Memory B cell (primary cell): ENCODE measurements around the gene ZNF385C.
A peak's percentile ranks its signal among the peaks of the same experiment; 100 is the strongest.
"Not testable (repeated sequence)": the region's sequence is repeated elsewhere in the genome, so short reads cannot be mapped to it uniquely, and the experiment has no call there.

Experiments used
- ATAC-seq: fragments of 150-1000 bp; cut with Tn5 transposase; 2 replicates; pipeline ENCODE4 v1.10.0; 2021; ENCODE audit warnings: low read depth, mild to moderate bottlenecking, moderate library complexity
- DNase-seq, 2 donors: peaks; one replicate each; pipeline ENCODE4 v3.0.0; 2022; ENCODE audit warnings: low spot score in 2 of 2
- H3K27ac Mint-ChIP-seq: one replicate; pipeline ENCODE4 v1.8.0; 2022; ENCODE audit warnings: mild to moderate bottlenecking, moderate library complexity, mixed read lengths
- H3K27me3 Mint-ChIP-seq: one replicate; pipeline ENCODE4 v1.8.0; 2022; ENCODE audit warnings: mixed read lengths
- H3K36me3 Mint-ChIP-seq: one replicate; pipeline ENCODE4 v1.8.0; 2022; ENCODE audit warnings: mild to moderate bottlenecking, mixed read lengths
- H3K4me1 Mint-ChIP-seq: one replicate; pipeline ENCODE4 v1.8.0; 2022; ENCODE audit warnings: mixed read lengths
- H3K4me3 Mint-ChIP-seq: one replicate; pipeline ENCODE4 v1.8.0; 2022; ENCODE audit warnings: mild to moderate bottlenecking, moderate library complexity, mixed read lengths
- H3K9me3 Mint-ChIP-seq: one replicate; pipeline ENCODE4 v1.8.0; 2022; ENCODE audit warnings: mixed read lengths

ZNF385C gene

GRCh38 chr17:42010266-42010680 lies 88.0 kb downstream of the ZNF385C start:
- Mint-ChIP-seq H3K27ac (peak overlapping the region; percentile 25), H3K4me1 (peaks cover 35% of the 10 kb centered on the region)
- not testable (repeated sequence) for ATAC-seq, H3K36me3 Mint-ChIP-seq, H3K9me3 Mint-ChIP-seq, H3K27me3 Mint-ChIP-seq, H3K4me3 Mint-ChIP-seq, DNase-seq

GRCh38 chr17:42009170-42009569 lies 89.1 kb downstream of the ZNF385C start:
- ATAC-seq (peak; percentile 53), DNase-seq (no peak)
- H3K36me3 Mint-ChIP-seq, result peaks cover 4% of the 10 kb centered on the region
- H3K9me3 Mint-ChIP-seq, result no peaks in the 10 kb centered on the region
- no peak overlapping the region for H3K4me3 Mint-ChIP-seq
- H3K27ac Mint-ChIP-seq, result no peak overlapping the region
- no peaks in the 10 kb centered on the region for H3K27me3 Mint-ChIP-seq
- peaks cover 33% of the 10 kb centered on the region for H3K4me1 Mint-ChIP-seq

GRCh38 chr17:42005166-42005565 lies 93.1 kb downstream of the ZNF385C start:
- H3K27ac Mint-ChIP-seq, result no peak overlapping the region
- peaks cover 13% of the 10 kb centered on the region for H3K36me3 Mint-ChIP-seq
- no peaks in the 10 kb centered on the region for H3K9me3 Mint-ChIP-seq
- H3K4me3 Mint-ChIP-seq, result no peak overlapping the region
- no peak for ATAC-seq
- DNase-seq, result no peak
- H3K4me1 Mint-ChIP-seq, result peaks cover 19% of the 10 kb centered on the region
- no peaks in the 10 kb centered on the region for H3K27me3 Mint-ChIP-seq

GRCh38 chr17:42002792-42003301 lies 95.4 kb downstream of the ZNF385C start:
- H3K9me3 Mint-ChIP-seq, result no peaks in the 10 kb centered on the region
- DNase-seq, result no peak
- H3K27ac Mint-ChIP-seq, result peak overlapping the region; percentile 8
- H3K4me1 Mint-ChIP-seq, result peaks cover 12% of the 10 kb centered on the region
- no peaks in the 10 kb centered on the region for H3K27me3 Mint-ChIP-seq
- no peak for ATAC-seq
- peaks cover 18% of the 10 kb centered on the region for H3K36me3 Mint-ChIP-seq
- H3K4me3 Mint-ChIP-seq, result no peak overlapping the region

- Mint-ChIP-seq H3K27ac (no peak overlapping the region), H3K9me3 (no peaks in the 10 kb centered on the region)
Measured at GRCh38 chr17:42002175-42002791, 96.0 kb downstream of the ZNF385C start.

GRCh38 chr17:42001729-42002128 lies 96.5 kb downstream of the ZNF385C start:
- Mint-ChIP-seq H3K27me3 (no peaks in the 10 kb centered on the region), H3K36me3 (peaks cover 21% of the 10 kb centered on the region), H3K4me1 (peaks cover 13% of the 10 kb centered on the region), H3K4me3 (no peak overlapping the region), H3K27ac (no peak overlapping the region), H3K9me3 (no peaks in the 10 kb centered on the region)
- ATAC-seq (no peak), DNase-seq (no peak)

More at GRCh38 chr17:42002175-42002791, 96.0 kb downstream of the ZNF385C start:
- H3K4me3 Mint-ChIP-seq, result no peak overlapping the region
- peaks cover 12% of the 10 kb centered on the region for H3K4me1 Mint-ChIP-seq
- no peak for ATAC-seq
- no peak for DNase-seq
- H3K27me3 Mint-ChIP-seq, result no peaks in the 10 kb centered on the region
- peaks cover 20% of the 10 kb centered on the region for H3K36me3 Mint-ChIP-seq

GRCh38 chr17:42000413-42001133 lies 97.7 kb downstream of the ZNF385C start:
- H3K4me1 Mint-ChIP-seq, result peaks cover 24% of the 10 kb centered on the region
- H3K4me3 Mint-ChIP-seq, result no peak overlapping the region
- H3K9me3 Mint-ChIP-seq, result no peaks in the 10 kb centered on the region
- peaks cover 28% of the 10 kb centered on the region for H3K36me3 Mint-ChIP-seq
- DNase-seq (no peak), ATAC-seq (no peak)
- H3K27ac Mint-ChIP-seq, result no peak overlapping the region
- no peaks in the 10 kb centered on the region for H3K27me3 Mint-ChIP-seq

GRCh38 chr17:41998497-41998896 lies 99.8 kb downstream of the ZNF385C start:
- Mint-ChIP-seq H3K27me3 (no peaks in the 10 kb centered on the region), H3K27ac (no peak overlapping the region), H3K36me3 (peaks cover 29% of the 10 kb centered on the region), H3K4me1 (peaks cover 24% of the 10 kb centered on the region), H3K4me3 (no peak overlapping the region), H3K9me3 (no peaks in the 10 kb centered on the region)
- DNase-seq (no peak), ATAC-seq (no peak)

- Mint-ChIP-seq H3K27me3 (no peaks in the 10 kb centered on the region), H3K36me3 (peaks cover 25% of the 10 kb centered on the region)
Measured at GRCh38 chr17:41996855-41997164, 101.5 kb downstream of the ZNF385C start.

GRCh38 chr17:41992576-41992975 lies 105.7 kb downstream of the ZNF385C start:
- no peaks in the 10 kb centered on the region for H3K9me3 Mint-ChIP-seq
- DNase-seq (no peak), ATAC-seq (no peak)
- no peaks in the 10 kb centered on the region for H3K27me3 Mint-ChIP-seq
- H3K4me3 Mint-ChIP-seq, result no peak overlapping the region
- peaks cover 26% of the 10 kb centered on the region for H3K36me3 Mint-ChIP-seq
- peaks cover 14% of the 10 kb centered on the region for H3K4me1 Mint-ChIP-seq
- H3K27ac Mint-ChIP-seq, result no peak overlapping the region

More at GRCh38 chr17:41996855-41997164, 101.5 kb downstream of the ZNF385C start:
- peak overlapping the region; percentile 76 for H3K4me3 Mint-ChIP-seq
- no peaks in the 10 kb centered on the region for H3K9me3 Mint-ChIP-seq
- ATAC-seq (no peak), DNase-seq (no peak)
- H3K4me1 Mint-ChIP-seq, result peaks cover 20% of the 10 kb centered on the region
- peak overlapping the region; percentile 92 for H3K27ac Mint-ChIP-seq

GRCh38 chr17:41989702-41990419 lies 108.4 kb downstream of the ZNF385C start:
- no peak overlapping the region for H3K27ac Mint-ChIP-seq
- ATAC-seq (no peak), DNase-seq (no peak)
- H3K4me1 Mint-ChIP-seq, result no peaks in the 10 kb centered on the region
- no peaks in the 10 kb centered on the region for H3K9me3 Mint-ChIP-seq
- no peak overlapping the region for H3K4me3 Mint-ChIP-seq
- H3K27me3 Mint-ChIP-seq, result no peaks in the 10 kb centered on the region
- H3K36me3 Mint-ChIP-seq, result peaks cover 21% of the 10 kb centered on the region

- Mint-ChIP-seq H3K36me3 (peaks cover 24% of the 10 kb centered on the region), H3K9me3 (no peaks in the 10 kb centered on the region), H3K4me3 (no peak overlapping the region), H3K27ac (peak overlapping the region; percentile 28), H3K27me3 (no peaks in the 10 kb centered on the region), H3K4me1 (peaks cover 7% of the 10 kb centered on the region)
- DNase-seq (no peak), ATAC-seq (no peak)
Measured at GRCh38 chr17:41988418-41988817, 109.9 kb downstream of the ZNF385C start.

- Mint-ChIP-seq H3K27me3 (no peaks in the 10 kb centered on the region), H3K27ac (no peak overlapping the region), H3K36me3 (peaks cover 21% of the 10 kb centered on the region), H3K4me1 (peaks cover 7% of the 10 kb centered on the region), H3K4me3 (no peak overlapping the region), H3K9me3 (no peaks in the 10 kb centered on the region)
- ATAC-seq (peak; percentile 14), DNase-seq (no peak)
Measured at GRCh38 chr17:41987642-41988041, 110.6 kb downstream of the ZNF385C start.

GRCh38 chr17:41986634-41987033 lies 111.6 kb downstream of the ZNF385C start:
- Mint-ChIP-seq H3K4me1 (peaks cover 7% of the 10 kb centered on the region), H3K27ac (peak overlapping the region; percentile 65), H3K9me3 (no peaks in the 10 kb centered on the region), H3K4me3 (no peak overlapping the region), H3K27me3 (no peaks in the 10 kb centered on the region), H3K36me3 (peaks cover 25% of the 10 kb centered on the region)
- DNase-seq (no peak), ATAC-seq (no peak)
